ENCODE data around the gene PPM1F. TPM values are rescaled to one million over a fixed set of nuclear protein-coding genes. Genes with fewer than 3 reads are reported as not detected.

Gene PPM1F
- total RNA-seq, 1 experiment from 2014 or later: 84.4 TPM

DNA sequence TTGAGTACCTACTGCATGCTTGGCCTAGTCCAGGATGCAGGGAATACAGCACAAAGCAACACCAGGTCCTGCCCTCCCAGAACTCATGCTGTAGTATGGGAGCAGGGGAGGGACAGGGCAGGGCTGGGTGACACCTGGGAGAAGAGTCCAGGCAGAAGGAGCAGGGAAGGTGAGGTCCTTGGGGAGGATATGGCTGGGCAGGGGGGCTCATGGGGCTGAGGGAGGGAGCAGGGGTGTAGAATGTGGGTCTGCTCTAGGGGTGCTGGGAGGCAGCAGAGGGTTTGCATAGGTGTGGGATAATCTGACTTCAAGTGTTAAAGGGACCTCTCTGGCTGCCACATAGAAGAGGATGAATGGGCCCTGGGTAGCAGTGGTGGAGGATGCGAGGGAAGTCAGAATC is 25.2 kb upstream of the PPM1F start:
- DNase-seq (ENCODE audit: low read depth): no peak

DNA sequence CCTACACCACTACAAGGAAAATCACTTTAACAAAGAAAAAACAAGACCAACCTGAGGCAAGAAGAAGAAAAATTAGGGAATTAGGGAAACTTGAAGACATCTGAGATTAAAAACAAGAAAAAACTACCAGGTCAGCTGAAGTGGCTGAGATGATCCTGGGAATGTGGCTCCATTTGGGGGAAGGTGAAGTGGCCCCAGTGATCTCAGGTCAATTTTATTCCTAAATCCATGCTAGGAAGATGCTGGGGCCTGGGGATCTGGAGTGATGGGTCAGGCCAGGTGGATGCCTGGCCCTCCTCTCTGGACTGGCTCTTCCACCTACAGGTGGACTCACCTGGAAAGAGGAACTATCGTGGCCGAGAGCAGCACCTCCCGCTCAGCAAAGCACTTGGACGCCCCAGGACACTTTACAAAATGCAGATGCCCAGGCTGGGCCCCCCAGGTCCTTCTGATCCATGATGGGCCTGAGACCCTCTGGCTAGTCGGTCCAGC is 23.3 kb upstream of the PPM1F start:
- DNase-seq (ENCODE audit: low read depth): no peak

DNA sequence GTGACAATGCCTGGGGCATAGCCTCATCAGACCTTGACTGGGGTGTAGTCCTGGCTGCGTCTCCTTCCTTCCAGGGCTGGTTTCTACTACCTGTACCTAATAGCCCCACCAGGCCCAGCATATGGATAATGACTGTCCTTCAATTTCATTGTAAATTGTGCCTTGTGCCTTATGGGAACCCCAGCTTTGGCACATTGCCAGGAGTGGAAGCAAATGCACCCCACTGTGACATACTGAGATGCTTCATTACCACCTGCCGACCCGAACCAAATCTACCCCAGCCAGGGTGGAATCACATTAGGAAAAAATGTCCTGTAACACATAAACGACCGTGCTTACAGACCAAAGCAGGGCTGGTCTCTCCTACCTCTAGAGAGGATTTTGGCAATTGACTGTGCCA is 22.6 kb upstream of the PPM1F start:
- no peak for DNase-seq (ENCODE audit: low read depth)

DNA sequence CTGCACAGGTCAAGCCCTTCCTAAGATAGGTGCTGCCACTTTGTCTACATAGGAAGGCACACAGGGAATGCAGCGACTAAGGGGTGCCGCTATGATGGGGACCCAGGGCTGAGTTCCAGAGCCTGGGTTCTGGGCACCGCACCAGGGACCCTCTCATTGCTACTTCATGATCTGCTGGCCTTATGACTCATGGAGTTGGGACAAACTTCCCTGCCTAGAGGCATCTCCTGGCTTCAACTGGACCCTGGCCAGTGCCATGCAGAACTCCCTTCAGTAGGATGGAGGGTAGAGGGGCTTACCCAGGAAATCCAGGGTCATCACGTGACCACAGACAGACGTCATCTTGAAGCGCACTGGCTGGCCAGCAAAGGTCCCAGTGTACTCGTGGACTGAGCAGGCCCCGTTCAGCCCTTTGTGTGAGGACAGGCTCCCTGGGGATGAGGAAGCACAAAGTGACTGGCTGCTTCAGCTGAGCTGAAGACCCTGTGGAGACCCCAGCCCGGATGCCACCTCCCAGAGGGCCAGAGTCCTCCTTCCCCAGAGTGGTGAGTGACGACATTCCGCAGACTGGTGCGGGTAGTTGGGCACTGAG is 21.5 kb upstream of the PPM1F start:
- no peak for DNase-seq (ENCODE audit: low read depth)

DNA sequence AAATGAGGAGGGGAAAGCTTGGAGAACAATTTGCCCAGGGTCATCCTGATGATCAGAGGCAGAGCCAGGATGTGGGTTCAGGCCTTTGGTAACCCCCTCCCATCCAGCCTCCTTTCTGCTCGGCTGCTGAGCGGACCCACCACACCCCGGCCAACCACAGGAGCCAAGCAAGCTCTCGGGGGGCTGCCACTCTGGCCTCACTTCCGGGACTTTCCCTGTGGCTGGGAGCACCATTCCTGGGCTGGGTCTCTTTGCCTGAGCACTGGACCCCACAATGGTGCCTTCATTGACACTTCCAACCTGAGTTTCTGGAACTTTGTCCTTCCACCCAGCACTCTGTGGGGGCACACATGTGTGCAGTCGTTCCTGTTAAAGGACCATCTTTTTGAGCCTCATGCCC is 20.2 kb upstream of the PPM1F start:
- no peak for DNase-seq (ENCODE audit: low read depth)

DNA sequence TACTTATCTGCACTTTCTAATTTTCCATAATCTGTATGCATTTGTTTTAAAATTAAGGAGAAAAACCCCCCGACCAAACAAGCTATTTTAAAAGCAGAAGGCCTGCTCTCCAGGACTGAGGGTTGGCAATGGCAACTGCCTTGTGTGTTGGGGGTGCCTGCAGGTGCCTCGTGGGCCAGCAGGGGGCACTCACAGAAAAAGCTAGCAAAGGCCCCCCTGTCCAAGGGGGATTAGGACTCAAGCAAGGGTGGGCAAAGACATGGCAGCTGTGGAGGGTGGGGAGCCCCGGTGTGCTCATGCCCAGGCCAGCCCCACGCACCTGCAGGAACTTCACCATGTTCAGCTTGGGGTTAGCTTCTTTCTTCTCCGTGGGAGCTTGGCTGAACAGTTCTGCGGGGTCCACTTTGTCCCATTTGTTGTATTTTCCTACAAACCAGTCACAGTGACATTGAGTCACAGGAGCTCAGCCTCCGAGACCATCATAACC is 19.7 kb upstream of the PPM1F start:
- peak; percentile 27 for DNase-seq (ENCODE audit: low read depth)

DNA sequence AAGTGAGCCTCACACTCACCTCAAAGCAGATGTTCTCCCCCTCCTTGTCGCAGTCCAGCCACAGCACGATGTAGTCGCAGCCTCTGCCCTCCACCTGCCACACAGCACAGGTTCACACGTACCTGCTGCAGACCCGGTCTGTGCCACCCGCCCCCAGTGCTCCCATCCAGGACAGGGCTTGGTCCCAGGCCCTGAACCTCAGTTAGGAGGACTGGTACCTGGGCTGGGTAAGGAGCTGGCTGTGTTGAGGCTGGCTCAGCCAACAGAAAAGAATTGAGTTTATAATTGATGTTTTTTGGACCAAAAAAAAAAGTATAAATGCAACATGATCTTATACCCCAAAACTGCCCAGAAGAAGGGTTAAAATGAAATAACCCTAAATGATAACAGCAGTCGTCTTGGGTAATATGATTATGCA is 19.2 kb upstream of the PPM1F start:
- no peak for DNase-seq (ENCODE audit: low read depth)

DNA sequence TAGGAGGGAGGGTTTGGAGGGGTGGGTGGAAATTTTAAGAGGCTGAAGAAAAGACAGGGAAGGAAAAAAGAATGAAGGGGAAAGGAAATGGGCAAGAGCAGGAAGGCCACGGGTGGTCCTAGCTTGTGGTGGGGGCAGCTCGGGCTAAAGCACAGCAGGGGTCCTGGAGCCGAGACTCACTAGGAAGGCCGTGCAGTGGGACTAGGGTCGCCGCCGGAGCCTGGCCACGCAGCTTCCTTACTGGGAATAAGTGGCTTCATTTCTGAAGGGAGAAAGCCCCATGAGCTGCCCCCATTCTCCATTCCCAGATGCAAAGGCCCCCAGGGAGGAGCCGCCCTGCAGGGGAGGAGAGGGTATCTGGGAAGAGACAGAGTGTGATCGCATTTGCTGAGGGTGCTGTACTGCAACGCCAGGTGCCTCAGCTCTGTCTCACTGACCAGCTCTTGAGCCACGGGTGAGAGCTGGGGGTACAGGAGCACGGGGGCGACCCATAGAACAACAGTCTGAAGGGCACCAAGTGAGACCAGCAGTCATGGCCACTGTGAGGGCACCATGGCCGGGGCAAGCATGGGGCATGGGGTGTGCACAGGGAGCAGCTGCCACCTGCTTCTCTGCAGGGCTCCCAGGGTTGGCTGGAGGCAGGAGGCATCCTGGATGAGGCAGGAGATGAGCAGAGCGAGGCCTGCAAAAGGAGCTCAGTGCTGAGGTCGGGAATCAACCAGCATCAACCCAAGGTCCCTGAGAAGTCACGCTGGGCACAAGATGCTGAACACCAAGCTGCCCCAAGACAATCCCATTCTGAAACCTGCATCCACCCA is 18.4 kb upstream of the PPM1F start:
- DNase-seq (ENCODE audit: low read depth): no peak

DNA sequence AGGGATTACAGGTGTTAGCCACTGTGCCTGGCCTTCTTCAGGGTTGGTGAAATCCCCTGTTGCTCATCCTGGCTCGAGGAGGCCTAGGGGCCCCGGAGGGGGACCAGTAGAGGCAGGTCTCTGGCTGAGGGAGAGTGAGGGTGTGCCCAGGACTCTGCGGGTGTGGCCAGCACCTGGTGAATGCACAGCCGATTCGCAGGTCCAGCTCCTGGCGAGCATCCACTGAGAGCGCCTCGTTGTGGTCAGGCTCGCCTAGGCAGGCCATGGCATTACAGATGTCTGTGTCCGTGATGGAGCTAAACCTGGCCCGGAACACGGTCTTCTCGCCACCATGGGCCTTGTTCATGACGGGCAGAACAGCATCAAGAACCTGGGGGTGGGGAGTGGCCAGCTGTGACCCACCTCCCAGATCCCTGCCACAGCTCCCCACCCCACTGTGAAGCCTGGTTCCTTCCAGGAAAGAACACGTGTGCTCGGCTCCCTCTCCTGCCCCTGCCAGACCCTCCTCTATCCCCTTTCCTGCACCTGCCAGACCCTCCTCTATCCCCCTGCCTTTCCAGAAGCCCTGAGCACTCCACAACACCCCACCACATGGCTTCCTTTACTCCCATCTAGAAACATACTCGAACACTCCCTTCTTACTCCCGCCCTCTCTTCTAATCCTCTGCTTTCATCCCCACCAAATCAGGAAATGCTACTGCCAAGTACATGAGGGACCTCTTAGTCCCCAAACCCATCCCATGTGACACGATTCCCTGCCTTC is 17.6 kb upstream of the PPM1F start:
- no peak for DNase-seq (ENCODE audit: low read depth)

DNA sequence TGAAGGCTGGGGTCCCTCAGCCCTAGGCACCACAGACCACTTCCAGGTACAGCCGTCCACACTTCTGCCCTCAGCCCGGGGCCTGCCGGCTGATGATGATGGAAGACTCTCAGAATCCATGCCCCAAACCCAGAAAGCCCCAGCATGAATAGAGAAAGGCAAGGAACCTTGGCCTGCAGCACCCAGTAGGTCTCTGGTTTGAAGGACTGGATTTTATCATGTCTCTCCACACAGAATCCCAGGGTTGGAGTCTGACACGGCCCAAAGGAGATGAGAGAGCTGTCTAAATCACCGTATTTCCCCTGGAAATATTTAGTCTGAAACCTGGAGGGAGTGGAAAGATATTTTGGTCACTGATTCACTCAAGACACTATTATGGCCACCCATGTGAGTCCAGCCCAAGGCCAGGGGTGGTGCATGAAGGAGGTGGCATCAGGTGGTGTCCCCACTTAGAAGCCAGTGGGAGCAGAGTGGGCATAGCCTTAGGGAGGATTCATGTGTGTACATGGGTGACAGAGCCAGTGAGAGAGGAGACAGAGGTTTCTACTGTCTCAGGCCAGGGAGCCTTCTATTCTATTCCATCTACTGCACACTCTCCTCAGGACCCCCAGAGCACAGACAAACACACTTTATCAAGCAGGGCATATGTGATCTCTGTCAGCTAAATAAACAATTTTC is 15.9 kb upstream of the PPM1F start:
- no peak for DNase-seq (ENCODE audit: low read depth)

DNA sequence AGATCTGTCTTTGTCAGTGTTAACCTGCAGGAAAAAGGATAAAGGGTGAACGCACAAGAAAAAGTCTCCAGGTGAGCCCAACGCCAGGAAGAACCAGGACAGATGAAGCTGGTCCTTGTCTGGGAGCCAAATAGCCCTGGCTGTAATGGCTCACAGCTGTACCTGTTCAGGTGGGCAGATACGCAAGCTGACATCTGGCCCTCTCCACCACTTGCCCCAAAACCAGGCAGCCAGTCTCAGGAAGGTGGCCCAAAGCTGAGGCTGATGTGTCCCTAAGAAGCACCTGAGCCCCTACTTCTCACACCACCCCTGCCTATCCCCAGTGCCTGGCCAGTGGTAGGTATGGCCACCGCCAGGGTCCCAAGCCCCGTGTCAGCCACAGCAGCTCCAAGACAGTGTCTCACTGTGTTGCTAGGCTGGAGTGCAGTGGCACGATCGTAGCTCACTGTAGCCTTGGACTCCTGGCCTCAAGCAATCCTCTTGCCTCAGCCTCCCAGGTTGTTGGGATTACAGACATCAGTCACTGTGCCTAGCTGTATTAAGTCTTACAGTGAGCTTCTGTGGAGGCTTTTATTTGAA is 15.1 kb upstream of the PPM1F start:
- no peak for DNase-seq (ENCODE audit: low read depth)

DNA sequence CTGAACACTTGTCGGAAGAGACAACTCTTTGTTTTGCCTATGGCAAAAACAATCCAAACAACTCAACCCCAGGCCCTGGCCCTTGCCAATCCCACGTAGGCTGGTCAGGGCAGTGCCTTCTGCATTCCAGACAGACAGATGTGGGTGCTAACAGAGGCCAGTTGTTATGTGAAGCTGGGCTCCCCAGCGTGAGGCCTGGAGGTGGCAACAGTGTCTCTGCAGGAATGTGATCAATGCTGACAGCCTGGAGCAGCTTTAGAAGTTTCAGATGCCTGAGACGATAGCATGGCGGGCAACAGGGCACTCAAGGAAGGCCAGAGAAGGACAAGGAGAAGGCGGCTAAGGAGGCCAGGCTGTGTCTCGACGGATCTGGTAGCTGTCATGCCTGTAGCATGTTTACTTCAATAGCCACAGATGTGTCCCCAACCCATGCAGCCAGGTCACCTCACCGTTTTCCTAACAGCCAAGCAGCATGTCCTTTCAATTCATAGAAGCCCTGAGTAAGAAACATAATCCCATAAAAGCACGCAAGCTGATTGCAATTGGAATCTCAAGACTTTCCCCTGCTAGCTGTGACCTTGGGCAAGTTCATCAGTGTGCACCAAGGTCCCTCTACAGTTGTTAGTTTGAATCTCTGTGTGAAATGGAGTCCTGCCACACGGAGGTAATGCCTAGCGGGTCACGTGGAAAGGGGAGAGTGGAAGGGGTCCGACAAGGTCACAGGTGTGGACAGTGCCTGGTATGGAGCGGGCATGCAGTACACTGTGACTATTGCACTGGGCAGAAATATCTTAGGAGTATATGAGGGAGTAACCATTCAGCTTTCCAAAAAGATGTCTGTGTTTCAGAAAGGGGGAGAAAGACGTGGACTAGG is 14.2 kb upstream of the PPM1F start:
- DNase-seq (ENCODE audit: low read depth): no peak

DNA sequence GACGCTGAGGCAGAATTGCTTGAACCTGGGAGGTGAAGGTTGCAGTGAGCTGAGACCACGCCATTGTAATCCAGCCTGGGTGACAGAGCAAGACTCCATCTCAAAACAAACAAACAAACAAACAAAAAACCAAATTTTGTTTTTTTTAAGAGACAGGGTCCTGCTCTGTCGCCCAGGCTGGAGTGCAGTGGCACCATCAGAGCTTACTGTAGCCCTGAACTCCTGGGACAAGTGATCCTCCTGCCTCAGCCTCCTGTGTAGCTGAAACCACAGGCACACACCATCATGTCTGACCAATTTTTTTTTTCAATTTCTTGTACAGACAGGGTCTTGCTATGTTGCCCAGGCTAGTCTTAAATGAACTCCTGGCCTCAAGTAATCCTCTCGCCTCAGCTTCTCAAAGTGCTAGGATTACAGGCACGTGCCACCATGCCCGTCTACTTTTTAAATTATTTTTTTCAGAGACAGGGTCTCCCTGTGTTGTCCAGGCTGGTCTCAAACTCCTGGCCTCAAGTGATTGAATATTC is 13.2 kb upstream of the PPM1F start:
- DNase-seq (ENCODE audit: low read depth): no peak

DNA sequence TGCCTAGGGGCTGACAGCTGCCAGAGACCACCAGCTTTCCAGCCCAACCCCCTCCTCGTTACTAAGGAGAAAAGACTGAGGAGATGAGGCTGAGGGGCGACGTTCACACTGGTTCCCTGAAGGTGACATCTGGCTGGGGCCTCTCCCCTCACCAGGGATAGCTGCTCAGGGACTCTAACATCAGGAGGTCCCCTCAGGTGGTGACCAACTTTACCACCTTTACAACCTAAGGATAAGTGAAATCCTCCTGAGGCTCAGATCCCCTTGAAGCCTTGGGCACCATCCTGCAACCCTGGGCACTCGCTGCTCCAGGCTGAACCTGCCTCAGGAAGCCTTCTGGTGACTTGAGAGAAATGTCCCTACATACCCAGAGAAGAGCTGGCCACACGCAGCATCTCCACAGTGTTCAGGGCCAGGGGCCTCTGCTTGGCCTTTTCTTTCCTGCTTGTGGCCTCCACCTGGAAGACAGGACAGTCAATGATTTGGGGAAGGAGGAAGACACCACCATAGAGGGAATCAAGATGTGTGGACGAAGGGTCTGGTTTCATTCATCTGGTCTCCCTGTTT is 12.4 kb upstream of the PPM1F start:
- DNase-seq (ENCODE audit: low read depth): no peak

DNA sequence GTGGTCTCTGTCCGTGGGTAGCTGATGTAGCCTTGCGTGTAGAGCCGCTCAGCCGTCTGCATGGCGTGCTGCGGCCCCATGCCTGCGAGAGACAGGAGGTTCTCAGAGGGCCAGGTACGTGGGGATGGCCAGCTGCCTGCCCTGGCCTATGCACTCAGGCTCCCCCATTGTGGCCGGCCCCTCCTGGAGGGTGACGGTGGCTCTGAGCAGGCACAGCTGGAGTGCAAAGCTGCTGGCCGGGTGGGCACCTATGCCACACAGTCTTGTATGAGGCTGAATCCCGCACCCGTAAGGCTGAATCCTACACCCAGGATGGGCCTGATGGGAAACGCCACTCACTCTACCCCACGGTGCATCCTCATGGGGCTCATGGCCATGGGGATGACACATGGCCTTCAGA is 11.6 kb upstream of the PPM1F start:
- no peak for DNase-seq (ENCODE audit: low read depth)

DNA sequence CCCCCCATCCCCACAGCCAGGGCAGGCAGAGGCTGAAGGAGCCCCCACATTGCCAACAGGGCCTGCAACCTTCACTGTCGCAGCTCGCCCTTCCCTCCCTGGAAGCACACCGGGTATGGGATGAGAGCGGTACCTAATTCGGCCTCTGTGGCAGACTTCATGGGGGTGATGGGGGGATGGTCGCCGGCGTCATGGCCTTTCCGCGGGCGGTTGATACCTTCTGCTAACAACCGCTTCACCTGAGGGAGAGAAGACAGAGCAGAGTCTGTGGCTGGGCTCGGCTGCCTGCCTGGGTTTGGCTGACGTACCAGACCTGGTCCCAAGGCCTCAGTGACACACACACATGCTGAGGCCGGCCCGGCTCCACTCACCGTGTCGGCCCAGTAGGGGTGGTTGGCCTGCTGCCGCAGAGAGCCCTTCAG is 11.2 kb upstream of the PPM1F start:
- no peak for DNase-seq (ENCODE audit: low read depth)

DNA sequence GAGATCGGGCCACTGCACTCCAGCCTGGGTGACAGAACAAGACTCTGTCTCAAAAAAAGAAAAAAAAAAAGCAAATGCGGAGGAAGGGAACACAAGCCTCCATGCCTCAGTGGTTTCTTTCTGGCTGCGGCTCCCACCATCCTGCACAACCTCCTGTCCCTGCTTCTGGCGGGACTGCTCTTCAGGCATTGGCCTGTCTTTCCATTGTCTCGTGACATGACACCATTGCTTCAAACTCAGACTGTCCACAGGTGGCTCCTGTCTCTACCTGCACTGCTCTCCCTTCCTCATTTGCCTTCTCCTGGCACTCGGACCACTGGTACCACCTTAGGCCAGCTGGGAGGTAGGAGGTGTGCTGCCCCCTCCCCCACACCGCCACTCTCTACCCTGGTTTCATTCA is 10.6 kb upstream of the PPM1F start:
- DNase-seq (ENCODE audit: low read depth): no peak

DNA sequence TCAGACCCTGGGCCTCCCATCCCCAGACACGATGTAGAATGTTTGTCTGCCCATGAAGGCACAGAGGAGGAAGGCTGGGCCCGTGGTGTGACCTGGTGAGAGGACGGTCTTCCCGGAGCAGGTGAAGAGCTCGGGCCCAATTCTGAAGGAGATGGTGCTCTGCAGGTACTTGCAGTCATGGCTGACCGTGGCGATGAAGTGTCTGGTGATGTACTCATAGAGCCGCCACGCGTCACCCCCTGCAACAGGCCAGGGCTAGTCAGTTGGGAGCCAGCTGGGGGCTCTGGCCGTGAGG is 10.0 kb upstream of the PPM1F start:
- DNase-seq (ENCODE audit: low read depth): no peak

DNA sequence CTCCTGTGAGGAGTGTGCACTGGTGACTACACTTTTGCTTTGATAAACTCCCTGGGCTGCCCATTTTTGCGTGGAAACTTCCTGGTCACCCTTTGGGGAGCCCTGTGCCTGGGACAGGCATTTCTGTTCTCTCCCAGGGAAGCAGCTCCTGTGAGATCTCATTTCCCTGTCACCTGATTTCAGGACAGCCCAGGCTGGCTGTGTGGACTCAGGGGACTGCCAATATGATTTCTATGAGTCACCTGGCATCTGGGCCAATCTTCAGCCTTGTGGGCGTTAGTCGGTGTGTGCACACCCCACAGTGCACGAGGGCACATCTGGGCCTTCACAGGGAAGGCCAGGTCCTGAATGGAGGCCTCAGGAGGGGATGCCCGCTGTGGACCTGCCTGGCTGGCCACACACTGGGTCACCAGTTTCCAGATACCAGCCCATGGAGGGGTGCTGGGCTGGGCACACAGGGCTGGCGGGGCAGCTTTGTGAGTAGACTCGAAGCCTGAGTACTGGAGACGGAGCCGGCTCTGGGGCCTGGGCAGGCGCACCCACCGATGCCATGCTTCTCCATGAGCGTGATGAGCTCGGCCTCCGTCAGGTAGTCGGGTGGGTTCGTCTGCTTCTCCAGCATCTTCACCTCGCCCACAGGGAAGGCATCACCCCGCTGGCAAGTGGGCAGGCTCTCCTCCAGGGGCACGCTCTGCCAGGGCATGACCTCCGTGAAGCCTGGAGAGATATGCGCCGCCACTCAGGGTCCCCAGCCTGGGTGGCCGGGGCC is 9.4 kb upstream of the PPM1F start:
- peak; percentile 64 for DNase-seq (ENCODE audit: low read depth)
